Fibroblast of skin of left biceps (primary cell): ENCODE data around the gene CD3D.

Source experiments
- DNase-seq, 2 experiments: peaks; one replicate each; pipeline ENCODE4 v3.0.0-alpha.2; 2013; ENCODE audit warnings: low read depth in 2 of 2

The CD3D gene

GRCh38 chr11:118342503-118343161 is at the start of gene CD3D:
Gene CD3D (minus strand): TSS chr11:118342705. CDS start chr11:118342607, 98 bp downstream.
- no peak for DNase-seq

- no peak for DNase-seq
These were observed 41.2 kb upstream of the CD3D start for GRCh38 chr11:118383657-118384056.

- no peak for DNase-seq
These were observed 40.4 kb upstream of the CD3D start for GRCh38 chr11:118382954-118383353.

- DNase-seq = no peak
These were observed 38.1 kb upstream of the CD3D start for GRCh38 chr11:118380571-118380970.

GRCh38 chr11:118379497-118379896 is 37.0 kb upstream of the CD3D start:
- DNase-seq = no peak

GRCh38 chr11:118375978-118376377 is 33.5 kb upstream of the CD3D start:
- no peak for DNase-seq

- DNase-seq = no peak
These were observed 32.2 kb upstream of the CD3D start for GRCh38 chr11:118374729-118375128.

- DNase-seq = no peak
These were observed 31.4 kb upstream of the CD3D start for GRCh38 chr11:118373871-118374270.

GRCh38 chr11:118373263-118373662 is 30.8 kb upstream of the CD3D start:
- DNase-seq = no peak

- DNase-seq = no peak
These were observed 28.3 kb upstream of the CD3D start for GRCh38 chr11:118370774-118371173.

GRCh38 chr11:118366287-118366686 is 23.8 kb upstream of the CD3D start:
- DNase-seq = no peak

- no peak for DNase-seq
These were observed 22.6 kb upstream of the CD3D start for GRCh38 chr11:118364956-118365615.

- peak; percentile 81 to 83 for DNase-seq
These were observed 16.9 kb upstream of the CD3D start, which contains the start of gene UBE4A for GRCh38 chr11:118359295-118359958. Gene UBE4A (plus strand): TSS chr11:118359600. CDS start chr11:118365081, 5,481 bp downstream.

GRCh38 chr11:118358071-118358470 is 15.6 kb upstream of the CD3D start:
- no peak for DNase-seq

- no peak for DNase-seq
These were observed 10.7 kb upstream of the CD3D start for GRCh38 chr11:118353084-118353710.

GRCh38 chr11:118349475-118349874 is 7.0 kb upstream of the CD3D start:
- no peak for DNase-seq

GRCh38 chr11:118343981-118344515 is 1.5 kb upstream of the CD3D start, which contains the start of gene CD3G:
Gene CD3G (plus strand): TSS chr11:118344344. CDS start chr11:118344424, 80 bp downstream.
- no peak for DNase-seq

GRCh38 chr11:118343248-118343647 is 743 bp upstream of the CD3D start:
- DNase-seq = no peak

- no peak for DNase-seq
These were observed 553 bp downstream of the CD3D start for GRCh38 chr11:118341815-118342489.

GRCh38 chr11:118341261-118341660 is 1.2 kb downstream of the CD3D start:
- no peak for DNase-seq

GRCh38 chr11:118340449-118340848 is 2.1 kb downstream of the CD3D start:
- no peak for DNase-seq
